ENCODE measurements around the gene ALPK1. TPM values are rescaled to one million over a fixed set of nuclear protein-coding genes. Genes with fewer than 3 reads are reported as not detected.
"Not testable (repeated sequence)": the region's sequence is repeated elsewhere in the genome, so short reads cannot be mapped to it uniquely, and the experiment has no call there.

The ALPK1 gene
- total and polyA plus RNA-seq, 7 donors: 4.2 to 27.4 (median 12.1) TPM

- no peaks in the 10 kb centered on the region for H3K27me3 ChIP-seq
- H3K27ac ChIP-seq: no peak overlapping the region
- H3K4me3 ChIP-seq: no peak overlapping the region
- TF ChIP-seq POLR2A (IDR thresholded peaks at IDR 0.05) (no peak), POLR2AphosphoS5 (IDR thresholded peaks at IDR 0.05) (no peak), EP300 (IDR thresholded peaks at IDR 0.05) (no peak), CTCF (IDR thresholded peaks at IDR 0.05) (no peak)
- 71 to 88% methylated on average over 5 of the region's 5 CpGs for WGBS, 2 donors
- H3K9me3 ChIP-seq: no peaks in the 10 kb centered on the region
- peaks cover 0 to 14% (median 11%) of the 10 kb centered on the region in 4 donors for H3K4me1 ChIP-seq
- DNase-seq: no peak
- intact Hi-C loops (cut with DNase I): no loop called here
- H3K36me3 ChIP-seq: peaks cover 0 to 11% (median 2%) of the 10 kb centered on the region in 4 donors
Observed at GRCh38 chr4:112302320-112303274, 5.4 kb downstream of the ALPK1 start.

GRCh38 chr4:112305477-112305876 lies 8.3 kb downstream of the ALPK1 start:
- H3K4me3 ChIP-seq; intact Hi-C loops (cut with DNase I); H3K27ac ChIP-seq; H3K9me3 ChIP-seq; H3K27me3 ChIP-seq; DNase-seq; H3K4me1 ChIP-seq: not testable (repeated sequence)
- peaks cover 0 to 11% (median 2%) of the 10 kb centered on the region in 4 donors for H3K36me3 ChIP-seq
- WGBS, 2 donors: 53 to 63% methylated on average over 3 of the region's 3 CpGs

- H3K27ac ChIP-seq; intact Hi-C loops (cut with DNase I); H3K27me3 ChIP-seq; H3K36me3 ChIP-seq; DNase-seq; H3K9me3 ChIP-seq; H3K4me1 ChIP-seq: not testable (repeated sequence)
- H3K4me3 ChIP-seq: peak overlapping the region in 2 of 4 donors; percentile 1 to 14
- WGBS, 2 donors: 61 to 74% methylated on average over 12 of the region's 12 CpGs
Observed at GRCh38 chr4:112309263-112309791, 12.2 kb downstream of the ALPK1 start.

- intact Hi-C loops (cut with DNase I): no loop called here
- no peaks in the 10 kb centered on the region for H3K36me3 ChIP-seq
- no peaks in the 10 kb centered on the region for H3K9me3 ChIP-seq
- no peak overlapping the region for H3K4me3 ChIP-seq
- no peak for DNase-seq
- WGBS, 2 donors: 87 to 88% methylated on average over 5 of the region's 5 CpGs
- H3K27ac ChIP-seq: no peak overlapping the region
- peaks cover 0 to 6% (median 0%) of the 10 kb centered on the region in 4 donors for H3K4me1 ChIP-seq
- H3K27me3 ChIP-seq: no peaks in the 10 kb centered on the region
- TF ChIP-seq EP300 (IDR thresholded peaks at IDR 0.05): no peak
- no peak for TF ChIP-seq POLR2AphosphoS5 (IDR thresholded peaks at IDR 0.05)
- no peak for TF ChIP-seq POLR2A (IDR thresholded peaks at IDR 0.05)
- no peak for TF ChIP-seq CTCF (IDR thresholded peaks at IDR 0.05)
Observed at GRCh38 chr4:112311516-112311915, 14.3 kb downstream of the ALPK1 start.

- Histone ChIP-seq H3K36me3 (no peaks in the 10 kb centered on the region), H3K27me3 (no peaks in the 10 kb centered on the region), H3K4me1 (peaks cover 0 to 6% (median 0%) of the 10 kb centered on the region in 4 donors), H3K4me3 (no peak overlapping the region), H3K9me3 (no peaks in the 10 kb centered on the region), H3K27ac (peak overlapping the region in 1 of 4 donors; percentile 21)
- WGBS, 2 donors: 70 to 93% methylated on average over 5 of the region's 5 CpGs
- no peak for DNase-seq
- TF ChIP-seq CTCF (IDR thresholded peaks at IDR 0.05) (no peak), EP300 (IDR thresholded peaks at IDR 0.05) (no peak), POLR2AphosphoS5 (IDR thresholded peaks at IDR 0.05) (no peak), POLR2A (IDR thresholded peaks at IDR 0.05) (no peak)
- intact Hi-C loops (cut with DNase I): no loop called here
Observed at GRCh38 chr4:112312610-112313239, 15.6 kb downstream of the ALPK1 start.

Data from sigmoid colon (tissue), 7 donors.